SH-SY5Y (cell line): ENCODE data around the gene TRIM28.

Experiments used
- GATA2 ChIP-seq: IDR thresholded peaks from 2 replicates; pipeline ENCODE4 v1.6.1; 2011; ENCODE audit warnings: mild to moderate bottlenecking, low read depth, low read length
- GATA3 ChIP-seq: IDR thresholded peaks from 2 replicates; pipeline ENCODE4 v1.6.1; 2011; ENCODE audit warnings: low read depth, mild to moderate bottlenecking, low read length, moderate library complexity

Gene TRIM28

DNA sequence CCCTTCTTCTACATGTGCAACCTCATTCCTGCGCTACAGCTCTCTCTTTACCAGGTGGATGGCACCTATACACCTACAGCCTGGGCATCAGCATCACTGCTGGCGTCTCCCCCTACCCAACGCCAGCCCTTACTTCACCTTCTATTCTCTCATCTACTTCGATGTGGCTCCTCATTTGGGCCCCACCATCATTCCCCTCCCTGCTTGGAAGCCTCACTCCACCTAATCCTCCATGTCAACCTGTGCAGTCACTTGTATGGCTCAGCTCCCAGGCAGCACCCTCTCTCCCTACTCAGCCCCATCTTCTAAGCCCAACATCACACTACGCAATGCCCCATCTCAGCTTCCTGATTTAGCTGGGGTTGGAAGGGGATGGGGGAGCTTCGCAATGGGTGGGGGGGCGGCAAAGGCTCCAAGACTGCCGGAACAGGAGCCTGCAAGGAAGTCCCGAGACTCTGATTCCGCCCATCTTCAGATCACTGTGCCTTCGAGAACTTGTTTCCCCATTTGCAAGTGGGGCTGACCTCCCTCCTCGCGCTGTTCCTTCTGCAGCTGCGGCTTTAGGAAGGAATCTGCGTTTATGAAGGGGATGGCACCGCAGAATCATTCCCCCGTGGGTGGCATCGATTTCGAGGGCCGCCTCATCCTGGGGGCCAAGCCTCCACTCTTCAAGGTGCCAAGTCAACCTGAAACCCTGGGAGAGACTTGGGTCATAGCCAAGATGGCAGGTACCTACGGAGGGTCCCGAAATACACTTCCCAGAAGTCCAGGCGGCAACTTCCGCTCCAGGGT, 28.4 kb downstream of the TRIM28 start:
- no peak for TF ChIP-seq GATA2
- no peak for TF ChIP-seq GATA3

DNA sequence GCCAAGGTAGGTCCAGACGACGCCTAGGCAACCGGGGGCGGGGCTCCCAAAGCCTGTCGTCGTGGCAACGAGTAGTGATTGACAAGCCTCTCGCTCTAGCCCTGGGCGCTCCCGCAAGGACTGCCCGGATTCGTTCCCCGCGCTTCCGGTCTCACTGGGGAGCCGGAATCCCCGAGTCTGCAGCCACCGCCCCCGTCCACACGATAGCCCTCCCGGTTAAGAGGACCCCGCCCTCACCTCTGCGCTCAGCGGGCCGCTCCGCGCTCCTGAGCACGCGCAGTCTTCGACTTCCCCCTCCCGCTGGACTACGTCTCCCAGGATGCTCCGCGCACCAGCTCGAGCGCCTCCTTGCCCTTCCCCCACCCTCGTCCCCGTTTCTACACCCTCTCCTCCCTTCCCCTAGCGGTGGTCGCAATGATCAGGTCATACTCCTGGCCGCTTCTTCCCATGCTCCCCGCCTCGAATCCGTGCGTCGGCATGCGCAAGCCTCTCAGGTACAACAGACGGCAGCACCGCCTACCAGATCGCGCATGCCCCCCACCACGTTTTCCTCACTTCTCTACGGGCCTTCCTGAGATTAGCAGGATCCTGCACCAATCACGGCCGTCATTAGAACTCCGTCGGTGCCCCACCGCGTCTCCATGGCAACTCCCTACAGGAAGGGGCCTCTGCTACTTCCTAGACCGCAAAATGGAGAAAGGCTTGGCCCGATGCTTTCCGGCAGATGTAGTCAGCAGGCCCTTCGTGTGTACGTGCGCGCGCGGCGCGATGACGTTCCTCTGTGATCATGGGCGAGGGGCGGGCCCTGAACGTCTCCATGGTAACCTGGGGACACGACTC, 29.2 kb downstream of the TRIM28 start, which contains the start of gene MZF1:
Gene MZF1 (minus strand): TSS at position 518 of the 840 bp plus-strand sequence. CDS start 1,946 bp downstream, outside the sequence.
- TF ChIP-seq GATA2 (no peak), GATA3 (no peak)

DNA sequence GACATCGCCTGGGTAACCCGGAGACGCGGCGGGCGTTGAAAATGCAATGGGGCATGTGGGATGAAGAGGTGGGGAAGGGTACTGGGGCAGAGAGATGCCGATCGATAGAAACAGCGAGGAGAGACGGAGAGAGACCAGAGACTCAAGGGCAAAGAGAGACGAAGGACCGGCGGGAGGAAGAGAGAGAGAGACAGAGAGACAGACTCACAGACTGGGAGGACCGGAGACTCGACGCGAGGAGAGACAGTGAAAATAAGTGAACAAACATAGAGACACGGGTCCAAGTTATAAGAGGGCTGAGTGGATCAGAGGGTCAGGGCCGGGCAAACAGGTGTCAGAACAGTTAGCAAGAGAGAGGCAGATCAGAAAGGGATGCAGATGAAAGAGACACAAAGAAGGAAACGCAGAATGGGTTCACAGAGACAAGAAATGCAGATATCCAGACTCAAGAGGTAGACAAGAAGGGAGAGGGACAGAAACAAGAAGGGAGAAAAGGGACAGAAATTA, 29.8 kb downstream of the TRIM28 start:
- no peak for TF ChIP-seq GATA3
- TF ChIP-seq GATA2: no peak

DNA sequence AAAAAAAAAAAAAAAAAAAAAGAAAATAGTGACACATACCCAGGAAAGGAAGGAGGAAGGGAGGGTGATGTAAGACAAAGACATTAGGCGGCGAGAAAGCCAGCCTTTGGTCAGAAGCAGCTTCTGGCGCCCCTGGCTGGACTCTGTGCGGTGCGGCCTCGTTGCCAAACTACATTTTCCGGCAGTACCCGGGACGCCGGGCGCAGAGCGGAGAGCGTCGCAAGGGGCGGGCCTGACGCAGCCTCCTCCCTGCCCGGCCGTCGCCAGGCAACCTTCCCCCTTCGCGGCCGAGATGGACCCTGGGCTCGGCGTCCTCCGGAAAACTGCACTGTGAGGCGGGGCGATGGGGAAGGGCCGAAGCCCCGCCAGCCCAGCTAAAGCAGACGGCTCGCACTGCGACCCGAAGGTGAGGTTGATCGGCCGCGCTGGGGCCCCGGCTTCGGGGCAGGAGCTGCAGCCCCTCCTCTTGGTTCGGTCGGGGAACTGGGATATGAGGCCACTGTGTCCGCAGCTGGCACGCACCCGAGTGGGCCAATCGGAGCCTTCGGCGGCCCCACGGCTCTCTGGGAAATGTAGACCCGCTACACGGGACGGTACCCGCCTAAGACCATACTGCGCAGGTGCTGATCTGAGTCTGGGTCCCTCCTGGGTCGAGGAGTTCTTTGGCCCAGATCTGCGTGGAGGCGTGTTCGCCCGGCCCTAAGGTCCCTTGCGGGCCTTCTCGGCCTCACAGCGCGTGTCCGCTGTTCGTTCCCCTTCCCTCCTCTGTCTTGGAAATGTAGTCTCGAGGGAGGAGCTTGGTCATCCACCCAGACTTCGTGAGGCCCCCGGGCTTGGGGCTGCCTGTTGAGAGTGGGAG, 31.5 kb downstream of the TRIM28 start:
- TF ChIP-seq GATA3 (no peak), GATA2 (no peak)

DNA sequence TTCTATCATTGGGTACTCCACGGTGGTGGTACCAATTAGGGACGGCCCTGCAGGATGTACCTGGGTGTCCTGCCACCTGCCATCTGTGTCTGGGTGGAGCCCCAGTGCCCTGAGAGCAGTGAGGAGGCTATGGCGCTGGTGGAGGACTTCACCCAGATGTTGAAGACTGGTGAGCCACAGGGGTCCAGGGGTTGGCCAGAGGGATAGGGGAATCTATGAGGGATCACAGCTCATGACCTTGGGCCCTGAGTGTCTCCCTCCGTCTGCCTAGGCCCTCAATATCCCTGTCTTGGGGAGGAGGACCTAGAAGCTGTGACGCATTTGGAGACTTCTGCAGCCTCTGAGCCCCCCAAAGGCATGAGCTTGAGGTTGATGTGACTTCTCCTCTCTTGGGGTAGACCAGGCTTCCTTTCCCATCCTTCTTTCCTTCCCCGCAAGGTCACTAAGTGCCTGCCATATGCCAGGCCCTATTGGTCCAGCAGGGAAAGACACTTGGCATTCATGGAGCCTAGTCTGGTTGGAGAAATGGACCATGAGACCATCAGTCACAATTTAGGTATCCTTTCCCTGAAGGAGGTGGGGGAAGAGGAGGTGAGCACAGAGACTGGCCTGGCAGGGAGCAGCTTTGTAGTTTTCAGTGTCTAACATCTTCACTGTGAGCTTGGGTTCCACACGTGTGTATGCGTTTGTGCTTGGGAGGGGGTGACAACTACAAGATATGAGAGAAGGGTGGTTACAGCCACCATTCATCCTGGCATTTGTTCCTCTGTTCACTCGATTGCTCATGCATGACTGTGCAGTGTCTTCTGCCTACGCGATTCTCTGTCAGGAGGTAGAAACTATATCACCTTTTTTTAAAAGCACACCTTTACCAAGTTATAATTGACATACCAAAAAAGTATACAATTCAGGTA, 34.4 kb downstream of the TRIM28 start:
- no peak for TF ChIP-seq GATA2
- TF ChIP-seq GATA3: no peak

DNA sequence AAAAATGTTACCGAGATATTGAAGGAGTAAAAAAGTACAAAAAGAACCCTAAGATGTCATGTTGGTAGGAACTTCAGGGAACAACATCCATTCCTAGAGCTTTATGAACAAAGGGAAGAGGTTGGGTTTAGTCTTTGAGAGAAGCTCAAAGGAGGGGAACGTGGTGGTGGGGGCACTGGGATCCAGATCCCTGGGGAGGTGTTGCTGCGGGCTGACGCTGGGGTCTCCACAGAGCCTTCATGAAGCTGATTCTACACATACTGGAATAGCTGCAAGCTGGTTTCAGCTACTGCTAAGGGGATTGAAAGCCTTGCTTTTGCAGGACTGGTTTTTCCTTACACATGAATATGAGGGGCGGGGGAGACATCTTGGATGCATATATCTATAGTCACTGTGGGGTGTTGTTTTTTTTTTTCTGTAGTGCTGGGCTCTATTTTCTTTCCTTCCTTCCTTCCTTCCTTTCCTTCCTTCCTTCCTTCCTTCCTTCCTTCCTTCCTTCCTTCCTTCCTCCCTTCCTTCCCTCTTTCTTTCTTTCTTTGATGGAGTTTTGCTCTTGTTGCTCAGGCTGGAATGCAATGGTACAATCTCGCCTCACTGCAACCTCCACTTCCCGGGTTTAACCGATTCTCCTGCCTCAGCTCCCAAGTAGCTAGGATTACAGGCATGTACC, 35.7 kb downstream of the TRIM28 start:
- TF ChIP-seq GATA3 (no peak), GATA2 (no peak)

DNA sequence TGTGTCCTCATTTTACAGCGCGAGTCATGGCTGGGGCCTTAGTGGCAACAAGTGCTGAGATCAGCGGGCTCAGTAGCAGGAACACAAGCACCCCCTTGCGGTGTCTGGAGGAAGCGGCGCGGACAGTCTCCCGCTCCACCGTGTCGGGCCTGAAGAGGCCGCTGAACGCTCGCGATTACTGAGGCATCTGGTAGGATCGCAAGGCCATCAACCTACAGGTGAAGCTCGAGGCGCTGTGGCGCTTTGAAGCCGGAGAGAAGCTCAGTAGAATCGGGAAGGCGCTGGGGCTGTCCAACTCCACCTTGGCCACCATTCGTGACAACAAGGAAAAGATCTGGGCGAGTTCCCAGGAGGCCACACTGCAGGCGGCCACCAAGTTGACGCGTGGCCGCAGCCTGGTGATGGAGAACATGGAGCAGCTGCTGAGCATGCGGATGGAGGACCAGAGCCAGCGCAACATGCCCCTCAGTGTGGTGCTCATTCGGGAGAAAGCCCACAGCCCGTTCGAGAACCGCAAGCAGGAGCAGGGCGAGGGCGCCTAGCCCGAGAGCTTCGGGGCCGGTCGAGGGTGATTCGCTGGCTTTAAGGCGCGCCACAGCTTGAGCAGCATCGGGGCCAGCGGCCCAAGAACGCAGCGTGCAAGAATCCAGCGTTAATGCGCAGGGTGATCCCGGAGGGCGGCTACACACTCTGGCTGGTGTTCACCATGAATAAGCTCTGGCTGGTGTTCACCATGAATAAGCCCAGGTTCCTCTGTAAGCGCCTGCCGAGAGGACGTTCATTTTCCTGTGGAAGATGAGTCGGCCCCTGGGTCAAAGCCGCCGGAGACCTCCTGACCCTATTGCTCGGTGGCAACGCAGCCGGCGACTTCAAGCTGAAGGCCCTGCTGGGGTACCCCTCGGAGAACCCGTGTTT, 37.6 kb downstream of the TRIM28 start:
- TF ChIP-seq GATA2 (no peak), GATA3 (no peak)

DNA sequence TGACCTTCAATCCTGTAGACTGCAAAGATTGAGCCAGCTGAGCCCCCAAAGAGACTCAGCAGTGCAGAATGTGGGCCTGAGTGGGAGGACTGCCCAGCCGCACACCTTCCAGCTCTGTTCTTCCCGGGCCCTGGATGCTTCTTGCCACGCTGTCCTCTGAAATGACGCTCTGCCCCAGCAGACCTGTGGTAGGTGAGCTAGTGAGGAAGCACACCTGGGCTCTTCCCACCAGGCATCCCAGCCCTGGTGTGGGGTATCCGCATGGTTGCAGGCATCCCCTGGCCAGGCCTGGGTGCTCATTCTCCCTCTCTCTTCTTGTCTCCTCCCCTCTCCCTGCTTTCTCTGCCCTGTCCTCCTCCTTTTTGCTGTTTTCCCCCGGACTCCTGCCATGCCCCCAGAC, 39.1 kb downstream of the TRIM28 start:
- TF ChIP-seq GATA2: no peak
- TF ChIP-seq GATA3: no peak

DNA sequence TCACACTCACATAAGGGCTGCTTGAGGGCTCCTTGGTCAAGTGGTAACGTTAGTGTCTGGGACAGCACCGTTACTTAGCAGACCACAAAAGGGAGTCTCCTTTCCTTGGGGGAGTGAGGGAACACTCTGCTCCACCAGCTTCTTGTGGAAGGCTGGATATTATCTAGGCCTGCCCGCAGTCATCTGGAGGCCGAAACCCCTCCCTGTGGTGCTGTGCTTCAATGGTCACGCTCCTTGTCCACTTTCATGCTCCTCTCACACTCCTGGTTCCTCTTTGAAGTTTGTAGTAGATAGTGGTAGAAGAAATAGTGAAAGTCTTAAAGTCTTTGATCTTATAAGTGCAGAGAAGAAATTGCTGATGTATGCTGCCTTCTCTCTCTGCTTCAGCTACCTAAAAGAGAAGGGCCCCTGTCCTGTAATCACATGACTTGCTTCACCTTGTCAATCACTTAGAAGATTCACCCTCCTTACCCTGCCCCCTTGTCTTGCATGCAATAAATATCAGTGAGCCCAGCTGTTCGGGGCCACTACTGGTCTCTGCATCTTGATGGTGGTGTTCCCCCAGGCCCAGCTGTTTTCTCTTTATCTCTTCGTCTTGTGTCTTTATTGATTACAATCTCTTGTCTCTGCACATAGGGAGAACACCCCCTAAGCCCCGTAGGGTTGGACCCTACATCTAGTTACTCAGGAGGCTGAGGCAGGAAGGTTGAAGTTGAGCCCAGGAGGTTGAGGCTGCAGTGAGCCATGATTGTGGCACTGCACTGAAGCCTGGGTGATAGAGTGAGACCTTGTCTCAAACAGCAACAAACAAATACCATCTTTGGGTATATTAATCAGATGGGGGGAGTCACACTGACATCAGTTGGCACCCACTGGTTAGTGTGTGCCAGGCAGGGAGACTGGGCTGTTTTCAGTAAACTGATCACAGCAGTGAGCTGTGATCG, 40.9 kb downstream of the TRIM28 start:
- TF ChIP-seq GATA3: no peak
- TF ChIP-seq GATA2: no peak

DNA sequence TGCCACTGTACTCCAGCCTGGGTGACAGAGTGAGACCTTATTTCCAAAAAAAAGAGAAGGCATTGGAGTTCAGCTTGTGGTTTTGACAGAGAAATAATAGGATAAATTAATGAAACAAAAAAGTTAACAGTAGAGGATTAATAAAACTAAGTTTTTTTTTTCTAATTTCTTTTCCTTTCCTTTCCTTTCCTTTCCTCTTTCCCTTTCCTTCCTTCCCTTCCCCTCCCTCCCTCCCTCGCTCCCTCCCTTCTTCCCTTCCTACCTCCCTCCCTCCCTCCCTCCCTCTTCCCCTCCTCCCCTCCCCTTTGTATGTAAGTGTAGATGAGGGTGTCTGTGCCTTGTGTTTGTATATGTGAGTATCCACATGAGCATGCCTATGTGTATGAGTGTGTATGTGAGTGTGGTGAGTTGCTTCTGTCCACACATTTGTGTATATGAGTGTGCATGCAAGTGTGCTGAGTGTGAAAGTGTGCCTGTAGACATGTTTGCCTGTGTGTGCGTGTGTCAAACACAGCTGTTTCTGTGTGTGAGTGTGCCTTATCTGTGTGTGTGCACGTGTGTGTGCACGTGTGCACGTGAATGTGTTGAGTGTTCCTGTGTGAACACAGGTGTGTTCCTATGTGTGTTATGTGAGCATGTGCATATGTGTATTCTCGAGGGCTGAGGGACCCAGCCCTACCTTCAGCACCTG, 41.7 kb downstream of the TRIM28 start:
- TF ChIP-seq GATA3 (no peak), GATA2 (no peak)
